Hepatocyte (in vitro differentiated cells): Measurements from ENCODE around the gene MBD5. TPM values are rescaled to one million over a fixed set of nuclear protein-coding genes. Genes with fewer than 3 reads are reported as not detected.
"Not testable (repeated sequence)": the region's sequence is repeated elsewhere in the genome, so short reads cannot be mapped to it uniquely, and the experiment has no call there.

Experiments used
- DNase-seq: peaks from one replicate; pipeline ENCODE4 v3.0.0-alpha.2; 2016; ENCODE audit warnings: low spot score
- H2AFZ ChIP-seq: fragments of 200-600 bp; sonication (generic); 2 replicates; pipeline ENCODE4 v1.6.0; 2016; ENCODE audit warnings: antibody characterized with exemption, mild to moderate bottlenecking
- H3K27ac ChIP-seq: fragments of 200-600 bp; sonication (generic); 2 replicates; pipeline ENCODE4 v1.5.1; 2016; ENCODE audit warnings: mild to moderate bottlenecking
- H3K27me3 ChIP-seq: fragments of 200-600 bp; sonication (generic); 2 replicates; pipeline ENCODE4 v1.6.1; 2016
- H3K36me3 ChIP-seq: fragments of 200-600 bp; sonication (generic); replicated peaks from 2 replicates; pipeline ENCODE4 v1.5.1; 2016; ENCODE audit warnings: low read depth; ENCODE audit not compliant: insufficient read depth
- H3K4me1 ChIP-seq: fragments of 200-600 bp; sonication (generic); 2 replicates; pipeline ENCODE4 v1.5.1; 2016; ENCODE audit warnings: mild to moderate bottlenecking, moderate library complexity; ENCODE audit not compliant: insufficient read depth
- H3K4me2 ChIP-seq: fragments of 200-600 bp; sonication (generic); 2 replicates; pipeline ENCODE4 v1.6.0; 2016
- H3K4me3 ChIP-seq: fragments of 200-600 bp; sonication (generic); 2 replicates; pipeline ENCODE4 v1.5.1; 2016; ENCODE audit warnings: mild to moderate bottlenecking
- H3K79me2 ChIP-seq: fragments of 200-600 bp; sonication (generic); 2 replicates; pipeline ENCODE4 v1.6.0; 2017; ENCODE audit warnings: mild to moderate bottlenecking
- H3K9me2 ChIP-seq: fragments of 200-600 bp; sonication (generic); replicated peaks from 2 replicates; pipeline ENCODE4 v1.6.0; 2017; ENCODE audit warnings: mild to moderate bottlenecking; ENCODE audit not compliant: insufficient read depth
- H3K9me3 ChIP-seq: fragments of 200-600 bp; sonication (generic); 2 replicates; pipeline ENCODE4 v1.5.1; 2016; ENCODE audit warnings: low read depth, mild to moderate bottlenecking
- H4K20me1 ChIP-seq: fragments of 200-600 bp; sonication (generic); 2 replicates; pipeline ENCODE4 v1.6.0; 2016; ENCODE audit warnings: mild to moderate bottlenecking; ENCODE audit not compliant: insufficient read depth, poor library complexity, severe bottlenecking
- EZH2 ChIP-seq: fragments of 200-600 bp; sonication (generic); IDR thresholded peaks from 2 replicates; pipeline ENCODE4 v1.6.1; 2016; ENCODE audit warnings: antibody characterized with exemption, mild to moderate bottlenecking, borderline replicate concordance
- EZH2phosphoT487 ChIP-seq: fragments of 200-600 bp; sonication (generic); IDR thresholded peaks from one replicate; pipeline ENCODE4 v1.6.1; 2018; ENCODE audit warnings: antibody characterized with exemption, mild to moderate bottlenecking, low read depth, moderate library complexity; ENCODE audit not compliant: unreplicated experiment, severe bottlenecking
- WGBS: methylation state at CpG from one replicate; pipeline ENCODE4 v1.1.6; 2016; ENCODE audit warnings: low lambda C conversion rate; ENCODE audit errors: missing lambda C conversion rate; 5-methylcytosine and 5-hydroxymethylcytosine counted together
- polyA plus RNA-seq: library from polyadenylated mRNA; unstranded; fragments of >200 nt; fragmentation: Nextera tagmentation; extraction: Ambion mirVana; gene quantifications from 2 replicates; pipeline ENCODE4 v1.2.1, GENCODE V29; 2016
- total RNA-seq: library from RNA; depleted of rRNA; stranded (reverse); fragments of >200 nt; gene quantifications from 2 replicates; pipeline ENCODE4 v1.2.3, GENCODE V29; 2014
- TF ChIP-seq, protein P1 (sequence below): fragments of 200-600 bp; sonication (generic); IDR thresholded peaks from 2 replicates; pipeline ENCODE4 v1.5.1; 2016; ENCODE audit warnings: antibody characterized with exemption, mild to moderate bottlenecking; ENCODE audit not compliant: poor library complexity

MBD5 gene
- total and polyA plus RNA-seq, 2 experiments from 2014 or later, result 20.9 to 36.2 TPM

DNA sequence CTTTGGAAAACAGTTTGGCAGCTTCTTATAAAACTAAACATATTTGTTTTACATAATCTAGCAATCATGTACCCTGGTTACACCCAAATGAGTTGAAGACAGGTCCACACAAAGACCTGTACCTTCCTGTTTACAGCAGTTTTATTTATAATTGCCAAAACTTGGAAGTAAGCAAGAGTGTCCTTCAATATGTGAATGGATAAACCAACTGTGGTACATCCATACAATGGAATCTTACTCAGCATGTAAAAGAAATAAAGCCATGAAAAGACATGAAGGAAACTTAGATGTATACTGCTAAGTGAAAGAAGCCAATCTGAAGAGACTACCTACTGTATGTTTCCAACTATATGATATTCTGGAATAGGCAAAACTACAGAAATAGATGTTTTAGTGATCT is 24.1 kb upstream of the MBD5 start:
- no peak for DNase-seq
- no peak overlapping the region for H3K4me3 ChIP-seq
- H3K4me2 ChIP-seq, result no peak overlapping the region
- H3K9me2 ChIP-seq, result no peaks in the 10 kb centered on the region
- H3K4me1 ChIP-seq, result no peaks in the 10 kb centered on the region
- H3K36me3 ChIP-seq, result no peaks in the 10 kb centered on the region
- H3K9me3 ChIP-seq, result no peaks in the 10 kb centered on the region
- peaks cover 99% of the 10 kb centered on the region for H3K79me2 ChIP-seq
- no peaks in the 10 kb centered on the region for H3K27me3 ChIP-seq
- TF ChIP-seq, protein P1, sequence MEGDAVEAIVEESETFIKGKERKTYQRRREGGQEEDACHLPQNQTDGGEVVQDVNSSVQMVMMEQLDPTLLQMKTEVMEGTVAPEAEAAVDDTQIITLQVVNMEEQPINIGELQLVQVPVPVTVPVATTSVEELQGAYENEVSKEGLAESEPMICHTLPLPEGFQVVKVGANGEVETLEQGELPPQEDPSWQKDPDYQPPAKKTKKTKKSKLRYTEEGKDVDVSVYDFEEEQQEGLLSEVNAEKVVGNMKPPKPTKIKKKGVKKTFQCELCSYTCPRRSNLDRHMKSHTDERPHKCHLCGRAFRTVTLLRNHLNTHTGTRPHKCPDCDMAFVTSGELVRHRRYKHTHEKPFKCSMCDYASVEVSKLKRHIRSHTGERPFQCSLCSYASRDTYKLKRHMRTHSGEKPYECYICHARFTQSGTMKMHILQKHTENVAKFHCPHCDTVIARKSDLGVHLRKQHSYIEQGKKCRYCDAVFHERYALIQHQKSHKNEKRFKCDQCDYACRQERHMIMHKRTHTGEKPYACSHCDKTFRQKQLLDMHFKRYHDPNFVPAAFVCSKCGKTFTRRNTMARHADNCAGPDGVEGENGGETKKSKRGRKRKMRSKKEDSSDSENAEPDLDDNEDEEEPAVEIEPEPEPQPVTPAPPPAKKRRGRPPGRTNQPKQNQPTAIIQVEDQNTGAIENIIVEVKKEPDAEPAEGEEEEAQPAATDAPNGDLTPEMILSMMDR, result no peak
- TF ChIP-seq EZH2phosphoT487, result no peak
- TF ChIP-seq EZH2, result no peak
- H2AFZ ChIP-seq, result no peak overlapping the region
- peaks cover 16% of the 10 kb centered on the region for H4K20me1 ChIP-seq
- no peak overlapping the region for H3K27ac ChIP-seq

DNA sequence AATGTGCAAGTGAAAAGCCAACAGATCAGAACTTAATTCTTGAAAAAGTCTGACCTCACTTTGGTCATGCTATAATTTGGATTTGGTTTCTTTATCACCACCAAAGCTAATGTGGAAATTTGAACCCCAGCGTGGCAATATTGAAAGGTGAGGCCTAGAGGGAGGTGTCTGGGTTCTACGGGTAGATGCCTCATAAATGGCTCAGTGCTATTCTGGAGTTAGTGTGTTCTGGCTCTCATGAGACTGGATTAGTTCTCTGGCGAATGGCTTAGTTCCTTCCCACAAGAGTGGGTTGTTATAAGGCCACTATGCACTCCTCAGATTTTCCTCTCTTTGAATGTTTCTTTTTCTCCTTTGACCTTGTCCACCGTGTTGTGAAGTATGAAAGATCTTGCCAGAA is 22.7 kb upstream of the MBD5 start:
- peaks cover 99% of the 10 kb centered on the region for H3K79me2 ChIP-seq
- no peaks in the 10 kb centered on the region for H3K36me3 ChIP-seq
- 85% methylated on average over 4 of the region's 4 CpGs for WGBS
- H3K9me3 ChIP-seq, result peaks cover 4% of the 10 kb centered on the region
- H3K27me3 ChIP-seq, result no peaks in the 10 kb centered on the region
- H3K27ac ChIP-seq, result no peak overlapping the region
- H4K20me1 ChIP-seq, result peaks cover 3% of the 10 kb centered on the region
- no peak overlapping the region for H3K4me3 ChIP-seq
- H2AFZ ChIP-seq, result no peak overlapping the region
- no peak overlapping the region for H3K4me2 ChIP-seq
- TF ChIP-seq EZH2phosphoT487 (no peak), EZH2 (no peak)
- DNase-seq, result no peak
- no peaks in the 10 kb centered on the region for H3K4me1 ChIP-seq
- no peaks in the 10 kb centered on the region for H3K9me2 ChIP-seq

DNA sequence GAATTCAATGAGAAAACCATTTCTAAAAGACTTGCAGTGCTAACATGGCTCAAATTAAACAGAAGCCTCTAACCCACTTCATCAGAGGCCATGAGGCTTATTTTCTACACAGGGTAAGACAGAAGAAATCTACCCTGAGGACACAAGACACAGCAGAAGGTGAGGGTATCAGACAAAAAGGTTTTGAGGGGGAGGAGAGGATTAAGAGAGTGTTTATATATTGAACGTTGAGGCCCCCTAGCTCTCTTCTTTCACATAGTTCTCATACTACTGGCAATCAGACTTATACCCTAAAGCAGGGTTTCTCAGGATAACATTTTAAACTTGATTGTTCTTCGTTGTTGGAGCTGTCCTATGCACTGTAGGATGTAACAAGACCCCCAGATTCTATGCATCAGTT is 21.8 kb upstream of the MBD5 start:
- Histone ChIP-seq H4K20me1 (peaks cover 4% of the 10 kb centered on the region), H3K9me3 (peaks cover 4% of the 10 kb centered on the region), H3K9me2 (no peaks in the 10 kb centered on the region), H3K4me2 (no peak overlapping the region), H3K36me3 (no peaks in the 10 kb centered on the region), H3K27ac (no peak overlapping the region), H3K4me1 (no peaks in the 10 kb centered on the region), H3K27me3 (no peaks in the 10 kb centered on the region), H2AFZ (no peak overlapping the region), H3K4me3 (no peak overlapping the region), H3K79me2 (peaks cover 99% of the 10 kb centered on the region)
- no peak for DNase-seq
- TF ChIP-seq EZH2, result no peak
- TF ChIP-seq EZH2phosphoT487, result no peak
- TF ChIP-seq, protein P1, result no peak
- 25% methylated on average over 2 of the region's 2 CpGs for WGBS

DNA sequence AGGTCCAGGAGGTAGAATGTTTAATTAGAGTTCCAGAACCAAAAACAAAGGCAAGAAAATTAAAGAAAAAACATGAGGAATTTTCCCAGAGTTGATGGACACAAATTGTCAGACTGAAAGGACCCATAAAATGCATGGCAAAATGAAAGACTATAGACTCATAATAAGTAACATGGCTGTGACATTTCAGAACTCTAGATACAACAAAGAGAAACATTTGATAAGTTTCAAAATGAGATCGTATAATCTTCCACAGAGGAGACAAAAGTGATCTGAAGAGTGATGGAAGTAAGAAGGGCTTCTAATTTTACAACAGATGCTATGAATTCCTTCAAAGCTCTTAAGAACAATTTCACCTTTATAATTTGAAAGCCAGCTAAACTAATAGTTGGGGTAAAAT is 20.8 kb upstream of the MBD5 start:
- Histone ChIP-seq H3K27me3 (no peaks in the 10 kb centered on the region), H3K9me2 (no peaks in the 10 kb centered on the region), H4K20me1 (peaks cover 4% of the 10 kb centered on the region), H2AFZ (no peak overlapping the region), H3K4me2 (no peak overlapping the region), H3K4me1 (no peaks in the 10 kb centered on the region), H3K27ac (no peak overlapping the region), H3K9me3 (peaks cover 4% of the 10 kb centered on the region), H3K79me2 (peaks cover 99% of the 10 kb centered on the region), H3K36me3 (no peaks in the 10 kb centered on the region), H3K4me3 (no peak overlapping the region)
- 92% methylated on average over 1 of the region's 1 CpG for WGBS
- no peak for TF ChIP-seq EZH2
- no peak for TF ChIP-seq EZH2phosphoT487
- TF ChIP-seq, protein P1, result no peak
- DNase-seq, result no peak

DNA sequence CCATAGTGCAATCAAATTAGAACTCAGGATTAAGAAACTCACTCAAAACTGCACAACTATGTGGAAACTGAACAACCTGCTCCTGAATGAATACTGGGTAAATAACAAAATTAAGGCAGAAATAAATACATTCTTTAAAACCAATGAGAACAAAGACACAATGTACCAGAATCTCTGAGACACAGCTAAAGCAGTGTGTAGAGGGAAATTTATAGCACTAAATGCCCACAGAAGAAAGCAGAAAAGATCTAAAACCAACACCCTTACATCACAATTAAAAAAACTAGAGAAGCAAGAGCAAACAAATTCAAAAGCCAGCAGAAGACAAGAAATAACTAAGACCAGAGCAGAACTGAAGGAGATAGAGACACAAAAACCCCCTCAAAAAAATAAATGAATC is 18.5 kb upstream of the MBD5 start:
- H2AFZ ChIP-seq, H3K9me3 ChIP-seq, H3K4me3 ChIP-seq, H3K4me1 ChIP-seq, H3K4me2 ChIP-seq, DNase-seq, H3K36me3 ChIP-seq, H3K9me2 ChIP-seq, H3K27ac ChIP-seq, H3K27me3 ChIP-seq, H4K20me1 ChIP-seq: not testable (repeated sequence)
- H3K79me2 ChIP-seq, result peaks cover 100% of the 10 kb centered on the region
